ENCODE measurements around the gene ERC1. TPM values are rescaled to one million over a fixed set of nuclear protein-coding genes. Genes with fewer than 3 reads are reported as not detected.

Gene ERC1
- total RNA-seq, 1 experiment from 2014 or later: 40.4 TPM

GRCh38 chr12:1422604-1423315 lies 431.7 kb downstream of the ERC1 start:
- no peak overlapping the region for H3K27ac ChIP-seq (ENCODE audit: low read length)
- no peak overlapping the region for H3K4me3 ChIP-seq (ENCODE audit: low read depth in 2 of 2, low read length in 2 of 2)
- TF ChIP-seq SIN3A (IDR thresholded peaks at IDR 0.05; ENCODE audit: borderline replicate concordance, insufficient read depth, low read depth, low read length) (no peak), POLR2AphosphoS5 (IDR thresholded peaks at IDR 0.05; ENCODE audit: low read depth, low read length) (no peak), TCF7L2 (IDR thresholded peaks at IDR 0.05; ENCODE audit: low read depth, low read length) (no peak), CTCF (IDR thresholded peaks at IDR 0.05) (no peak)
- TF ChIP-seq, protein P1, sequence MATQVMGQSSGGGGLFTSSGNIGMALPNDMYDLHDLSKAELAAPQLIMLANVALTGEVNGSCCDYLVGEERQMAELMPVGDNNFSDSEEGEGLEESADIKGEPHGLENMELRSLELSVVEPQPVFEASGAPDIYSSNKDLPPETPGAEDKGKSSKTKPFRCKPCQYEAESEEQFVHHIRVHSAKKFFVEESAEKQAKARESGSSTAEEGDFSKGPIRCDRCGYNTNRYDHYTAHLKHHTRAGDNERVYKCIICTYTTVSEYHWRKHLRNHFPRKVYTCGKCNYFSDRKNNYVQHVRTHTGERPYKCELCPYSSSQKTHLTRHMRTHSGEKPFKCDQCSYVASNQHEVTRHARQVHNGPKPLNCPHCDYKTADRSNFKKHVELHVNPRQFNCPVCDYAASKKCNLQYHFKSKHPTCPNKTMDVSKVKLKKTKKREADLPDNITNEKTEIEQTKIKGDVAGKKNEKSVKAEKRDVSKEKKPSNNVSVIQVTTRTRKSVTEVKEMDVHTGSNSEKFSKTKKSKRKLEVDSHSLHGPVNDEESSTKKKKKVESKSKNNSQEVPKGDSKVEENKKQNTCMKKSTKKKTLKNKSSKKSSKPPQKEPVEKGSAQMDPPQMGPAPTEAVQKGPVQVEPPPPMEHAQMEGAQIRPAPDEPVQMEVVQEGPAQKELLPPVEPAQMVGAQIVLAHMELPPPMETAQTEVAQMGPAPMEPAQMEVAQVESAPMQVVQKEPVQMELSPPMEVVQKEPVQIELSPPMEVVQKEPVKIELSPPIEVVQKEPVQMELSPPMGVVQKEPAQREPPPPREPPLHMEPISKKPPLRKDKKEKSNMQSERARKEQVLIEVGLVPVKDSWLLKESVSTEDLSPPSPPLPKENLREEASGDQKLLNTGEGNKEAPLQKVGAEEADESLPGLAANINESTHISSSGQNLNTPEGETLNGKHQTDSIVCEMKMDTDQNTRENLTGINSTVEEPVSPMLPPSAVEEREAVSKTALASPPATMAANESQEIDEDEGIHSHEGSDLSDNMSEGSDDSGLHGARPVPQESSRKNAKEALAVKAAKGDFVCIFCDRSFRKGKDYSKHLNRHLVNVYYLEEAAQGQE (IDR thresholded peaks at IDR 0.05; ENCODE audit: insufficient read depth in 1 of 2, low read depth in 2 of 2, low read length in 1 of 2): no peak
- H3K36me3 ChIP-seq (ENCODE audit: control insufficient read depth, insufficient read depth, low read length): no peaks in the 10 kb centered on the region
- CTCF ChIA-PET: interaction anchor here (0.6 kb wide), 1 partner anchor 452 kb away, joined by 3 read pairs; no protein-coding TSS in a partner anchor
- BruUV-seq (replicated peaks): no TSS peak
- DNase-seq (ENCODE audit: low read depth, low spot score) (no peak), ATAC-seq (no peak)
- no peaks in the 10 kb centered on the region for H3K4me1 ChIP-seq (ENCODE audit: control insufficient read depth, insufficient read depth, low read length)
- in situ Hi-C loops (cut with HindIII; ENCODE audit: low pct_unique_long_range_greater_than_20kb, low sequenced_read_pairs): no loop called here
- intact Hi-C loops (cut with micrococcal nuclease; ENCODE audit: unreplicated experiment): no loop called here
- POLR2A ChIA-PET: interaction anchor here (0.7 kb wide), 1 partner anchor 22 kb away, joined by 4 read pairs; no protein-coding TSS in a partner anchor
- no peaks in the 10 kb centered on the region for H3K27me3 ChIP-seq (ENCODE audit: control insufficient read depth, insufficient read depth, low read length)
- H3K9me3 ChIP-seq (ENCODE audit: control insufficient read depth, insufficient read depth, low read depth, low read length): peaks cover 8% of the 10 kb centered on the region; the same call in 1 of the 2 replicates

- no peak for DNase-seq (ENCODE audit: low read depth, low spot score)
- TF ChIP-seq POLR2AphosphoS5 (IDR thresholded peaks at IDR 0.05; ENCODE audit: low read depth, low read length): no peak
- TF ChIP-seq, protein P1 (IDR thresholded peaks at IDR 0.05; ENCODE audit: insufficient read depth in 1 of 2, low read depth in 2 of 2, low read length in 1 of 2): no peak
- no peak for TF ChIP-seq TCF7L2 (IDR thresholded peaks at IDR 0.05; ENCODE audit: low read depth, low read length)
- TF ChIP-seq SIN3A (IDR thresholded peaks at IDR 0.05; ENCODE audit: borderline replicate concordance, insufficient read depth, low read depth, low read length): no peak
- TF ChIP-seq CTCF (IDR thresholded peaks at IDR 0.05): no peak
- POLR2A ChIA-PET: interaction anchor here (0.5 to 0.6 kb wide), 2 partner anchors 133 to 238 kb away, joined by 4 to 8 read pairs; no protein-coding TSS in a partner anchor
- Histone ChIP-seq H3K36me3 (ENCODE audit: control insufficient read depth, insufficient read depth, low read length) (no peaks in the 10 kb centered on the region), H3K27ac (ENCODE audit: low read length) (no peak overlapping the region), H3K9me3 (ENCODE audit: control insufficient read depth, insufficient read depth, low read depth, low read length) (peaks cover 7% of the 10 kb centered on the region; the same call in 1 of the 2 replicates), H3K4me1 (ENCODE audit: control insufficient read depth, insufficient read depth, low read length) (no peaks in the 10 kb centered on the region), H3K4me3 (ENCODE audit: low read depth in 2 of 2, low read length in 2 of 2) (no peak overlapping the region), H3K27me3 (ENCODE audit: control insufficient read depth, insufficient read depth, low read length) (no peaks in the 10 kb centered on the region)
- intact Hi-C loops (cut with micrococcal nuclease; ENCODE audit: unreplicated experiment): no loop called here
- CTCF ChIA-PET: no interaction called here
- no TSS peak for BruUV-seq (replicated peaks)
- no peak for ATAC-seq
- in situ Hi-C loops (cut with HindIII; ENCODE audit: low pct_unique_long_range_greater_than_20kb, low sequenced_read_pairs): no loop called here
Observed at GRCh38 chr12:1424674-1425395, 433.8 kb downstream of the ERC1 start.
